OCI-LY7 (cell line): ENCODE data around the gene PHACTR1.

ENCODE experiments used
- CTCF ChIP-seq: fragments of 200-600 bp; sonication (generic); conservative IDR thresholded peaks from 2 replicates; pipeline ENCODE4 v1.5.1; 2014; ENCODE audit warnings: mild to moderate bottlenecking, antibody characterized with exemption, low read length, moderate library complexity, mixed read lengths
- EZH2phosphoT487 ChIP-seq: fragments of 200-600 bp; sonication (generic); IDR thresholded peaks from 2 replicates; pipeline ENCODE4 v1.6.1; 2018; ENCODE audit warnings: low read depth, borderline replicate concordance, mild to moderate bottlenecking, mixed run types, antibody characterized with exemption, low read length, moderate library complexity, mixed read lengths

GRCh38 chr6:12782136-12782535 lies 65.6 kb downstream of the PHACTR1 start:
- TF ChIP-seq CTCF (no peak), EZH2phosphoT487 (no peak)
